GM06990 (cell line): ENCODE data around the gene PIEZO1.
"Not testable (repeated sequence)": the region's sequence is repeated elsewhere in the genome, so short reads cannot be mapped to it uniquely, and the experiment has no call there.

Source experiments
- DNase-seq: peaks from one replicate; pipeline ENCODE4 v3.0.0-alpha.2; 2011; ENCODE audit not compliant: insufficient read length; ENCODE audit errors: extremely low read depth
- H3K27me3 ChIP-seq: replicated peaks from 2 replicates; pipeline ENCODE4 v1.6.0; 2011; ENCODE audit warnings: low read length; ENCODE audit not compliant: control insufficient read depth, insufficient read depth
- H3K36me3 ChIP-seq: 2 replicates; pipeline ENCODE4 v1.5.1; 2011; ENCODE audit warnings: low read length; ENCODE audit not compliant: control insufficient read depth, insufficient read depth
- H3K4me3 ChIP-seq: replicated peaks from 2 replicates; pipeline ENCODE4 v1.5.1; 2011; ENCODE audit warnings: low read depth, mild to moderate bottlenecking, control low read depth, low read length
- TF ChIP-seq, protein P1 (sequence below): IDR thresholded peaks from 2 replicates; pipeline ENCODE4 v1.5.1; 2011; ENCODE audit warnings: low read length, control low read depth, mild to moderate bottlenecking, inconsistent platforms; ENCODE audit not compliant: insufficient read depth, poor library complexity, severe bottlenecking

The PIEZO1 gene

GRCh38 chr16:88774544-88775393 lies 10.3 kb downstream of the PIEZO1 start:
- DNase-seq, result no peak
- peaks cover 6% of the 10 kb centered on the region; the same call in 1 of the 2 replicates for H3K36me3 ChIP-seq
- no peaks in the 10 kb centered on the region for H3K27me3 ChIP-seq
- H3K4me3 ChIP-seq, result no peak overlapping the region
- TF ChIP-seq, protein P1, sequence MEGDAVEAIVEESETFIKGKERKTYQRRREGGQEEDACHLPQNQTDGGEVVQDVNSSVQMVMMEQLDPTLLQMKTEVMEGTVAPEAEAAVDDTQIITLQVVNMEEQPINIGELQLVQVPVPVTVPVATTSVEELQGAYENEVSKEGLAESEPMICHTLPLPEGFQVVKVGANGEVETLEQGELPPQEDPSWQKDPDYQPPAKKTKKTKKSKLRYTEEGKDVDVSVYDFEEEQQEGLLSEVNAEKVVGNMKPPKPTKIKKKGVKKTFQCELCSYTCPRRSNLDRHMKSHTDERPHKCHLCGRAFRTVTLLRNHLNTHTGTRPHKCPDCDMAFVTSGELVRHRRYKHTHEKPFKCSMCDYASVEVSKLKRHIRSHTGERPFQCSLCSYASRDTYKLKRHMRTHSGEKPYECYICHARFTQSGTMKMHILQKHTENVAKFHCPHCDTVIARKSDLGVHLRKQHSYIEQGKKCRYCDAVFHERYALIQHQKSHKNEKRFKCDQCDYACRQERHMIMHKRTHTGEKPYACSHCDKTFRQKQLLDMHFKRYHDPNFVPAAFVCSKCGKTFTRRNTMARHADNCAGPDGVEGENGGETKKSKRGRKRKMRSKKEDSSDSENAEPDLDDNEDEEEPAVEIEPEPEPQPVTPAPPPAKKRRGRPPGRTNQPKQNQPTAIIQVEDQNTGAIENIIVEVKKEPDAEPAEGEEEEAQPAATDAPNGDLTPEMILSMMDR, result no peak

DNA sequence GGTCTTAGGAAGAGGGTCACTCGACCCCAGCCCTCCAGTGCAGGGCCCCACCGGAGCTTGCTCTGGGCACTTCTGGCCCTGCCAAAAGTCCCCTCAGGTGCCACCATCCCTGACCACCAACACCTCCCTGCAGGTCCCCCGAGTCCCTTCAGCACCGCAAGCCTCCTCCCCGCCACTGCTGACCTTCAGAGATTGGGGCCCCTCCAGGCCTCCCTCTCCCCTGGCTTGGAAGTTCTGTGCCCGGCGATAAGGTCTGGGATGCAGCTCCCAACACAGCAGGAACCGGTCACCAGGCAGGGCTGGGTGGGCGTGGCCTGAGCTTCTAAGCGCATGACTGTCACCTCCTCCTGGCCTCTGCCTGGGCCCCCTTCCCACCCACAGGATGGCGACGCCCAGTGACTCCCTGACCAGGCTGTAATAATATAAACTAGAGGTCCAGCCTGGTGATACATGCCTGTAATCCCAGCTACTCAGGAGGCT lies 11.2 kb downstream of the PIEZO1 start:
- TF ChIP-seq, protein P1, result no peak
- Histone ChIP-seq H3K4me3 (no peak overlapping the region), H3K36me3 (peaks cover 6% of the 10 kb centered on the region; the same call in 1 of the 2 replicates), H3K27me3 (no peaks in the 10 kb centered on the region)
- no peak for DNase-seq

GRCh38 chr16:88772871-88773811 lies 11.9 kb downstream of the PIEZO1 start:
- Histone ChIP-seq H3K27me3 (no peaks in the 10 kb centered on the region), H3K36me3 (peaks cover 6% of the 10 kb centered on the region; the same call in 1 of the 2 replicates), H3K4me3 (no peak overlapping the region)
- no peak for DNase-seq
- TF ChIP-seq, protein P1, result no peak

GRCh38 chr16:88771781-88772180 lies 13.2 kb downstream of the PIEZO1 start:
- H3K27me3 ChIP-seq, H3K4me3 ChIP-seq, H3K36me3 ChIP-seq, DNase-seq: not testable (repeated sequence)

DNA sequence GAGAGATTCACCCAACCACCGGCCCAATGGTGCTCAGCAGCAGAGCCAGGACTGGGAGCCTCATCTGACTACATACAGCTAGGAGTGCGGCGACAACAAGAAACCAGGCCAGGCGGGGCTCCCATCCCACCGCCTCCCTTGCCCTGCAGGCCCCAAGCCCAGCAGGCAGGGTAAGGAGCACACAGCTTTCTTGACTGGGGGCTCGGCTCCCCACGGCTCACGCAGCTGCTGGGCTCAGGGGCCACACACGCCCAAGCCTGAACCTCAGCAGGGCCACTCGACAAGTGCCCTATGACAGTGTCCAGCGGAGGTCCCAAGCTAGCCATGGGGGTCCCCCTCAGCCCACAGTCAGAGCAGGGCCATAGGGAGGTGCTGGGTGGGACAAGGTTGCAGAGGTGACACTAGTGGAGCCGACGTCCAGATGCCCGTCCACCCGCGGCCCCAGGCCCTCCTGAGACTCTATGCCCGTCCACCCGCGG lies 13.7 kb downstream of the PIEZO1 start:
- Histone ChIP-seq H3K4me3 (no peak overlapping the region), H3K36me3 (peaks cover 2% of the 10 kb centered on the region; the same call in 1 of the 2 replicates), H3K27me3 (no peaks in the 10 kb centered on the region)
- TF ChIP-seq, protein P1, result no peak
- DNase-seq, result no peak
